Subcutaneous adipose tissue (tissue), 4 donors: ENCODE measurements around the gene CYB561. TPM values are rescaled to one million over a fixed set of nuclear protein-coding genes. Genes with fewer than 3 reads are reported as not detected.

Experiments
- CTCF ChIP-seq: fragments of 450-650 bp; IDR thresholded peaks from one replicate; pipeline ENCODE4 v1.5.1; 2016; ENCODE audit warnings: low read depth, mild to moderate bottlenecking, control low read depth, antibody characterized with exemption, moderate library complexity
- total RNA-seq, 4 donors: library from RNA; depleted of rRNA; stranded (reverse); fragments of >200 nt; gene quantifications; one replicate each; pipeline ENCODE4 v1.1.0, GENCODE V29; 2016

Gene CYB561
- total RNA-seq, 4 donors from 2014 or later: 12.7 to 17.9 (median 14.1) TPM

- TF ChIP-seq CTCF: no peak
Measured at GRCh38 chr17:63483038-63483437, 36.9 kb upstream of the CYB561 start.

DNA sequence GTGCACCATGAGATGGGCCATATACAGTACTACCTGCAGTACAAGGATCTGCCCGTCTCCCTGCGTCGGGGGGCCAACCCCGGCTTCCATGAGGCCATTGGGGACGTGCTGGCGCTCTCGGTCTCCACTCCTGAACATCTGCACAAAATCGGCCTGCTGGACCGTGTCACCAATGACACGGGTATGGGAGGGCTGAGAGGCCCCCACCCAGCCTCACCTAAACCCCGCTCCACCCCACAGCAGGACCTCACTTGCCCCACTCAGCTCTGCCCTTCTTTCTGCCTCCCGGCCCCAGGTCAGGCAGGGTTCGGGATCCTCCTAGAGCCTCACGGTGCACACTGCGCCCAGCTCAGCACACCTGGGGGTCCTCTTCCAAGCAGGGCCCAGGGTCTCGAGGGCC is 36.4 kb upstream of the CYB561 start:
- TF ChIP-seq CTCF: no peak

GRCh38 chr17:63481488-63481870 is 35.4 kb upstream of the CYB561 start:
- TF ChIP-seq CTCF: no peak

DNA sequence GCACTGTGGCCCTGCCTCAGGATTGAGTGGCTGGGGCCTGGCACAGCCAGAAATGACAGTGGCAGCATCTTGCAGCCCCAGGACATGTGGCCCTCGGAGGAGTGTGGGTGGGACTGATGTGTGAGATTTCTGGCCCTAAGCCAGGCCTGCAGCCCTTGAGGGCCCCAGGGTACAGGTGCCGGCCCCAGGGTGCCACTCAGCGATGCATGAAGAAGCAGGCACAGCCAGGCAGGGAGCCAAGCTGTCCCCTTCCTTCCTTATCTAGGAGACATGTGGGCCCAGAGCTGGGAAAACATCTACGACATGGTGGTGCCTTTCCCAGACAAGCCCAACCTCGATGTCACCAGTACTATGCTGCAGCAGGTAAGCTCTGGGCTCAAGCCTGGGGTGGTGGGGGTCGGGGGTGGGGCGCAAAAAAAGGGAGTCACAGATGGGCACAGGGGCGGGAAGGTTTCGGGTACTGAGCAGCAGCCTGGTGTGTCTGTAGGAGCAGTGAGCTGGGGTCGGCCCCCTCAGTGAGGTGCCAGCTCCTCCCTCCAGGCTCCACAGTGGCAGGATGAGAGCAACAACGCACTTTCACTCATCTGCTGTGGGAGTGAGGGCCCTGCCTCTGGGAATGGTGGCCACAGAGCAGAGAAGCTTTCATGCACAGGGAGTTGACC is 34.9 kb upstream of the CYB561 start:
- no peak for TF ChIP-seq CTCF

GRCh38 chr17:63480192-63480784 is 34.2 kb upstream of the CYB561 start:
- no peak for TF ChIP-seq CTCF

- no peak for TF ChIP-seq CTCF
Measured at GRCh38 chr17:63479495-63480184, 33.5 kb upstream of the CYB561 start.

GRCh38 chr17:63478814-63479494 is 32.8 kb upstream of the CYB561 start:
- no peak for TF ChIP-seq CTCF
